ENCODE results near the gene CASS4.

DNA sequence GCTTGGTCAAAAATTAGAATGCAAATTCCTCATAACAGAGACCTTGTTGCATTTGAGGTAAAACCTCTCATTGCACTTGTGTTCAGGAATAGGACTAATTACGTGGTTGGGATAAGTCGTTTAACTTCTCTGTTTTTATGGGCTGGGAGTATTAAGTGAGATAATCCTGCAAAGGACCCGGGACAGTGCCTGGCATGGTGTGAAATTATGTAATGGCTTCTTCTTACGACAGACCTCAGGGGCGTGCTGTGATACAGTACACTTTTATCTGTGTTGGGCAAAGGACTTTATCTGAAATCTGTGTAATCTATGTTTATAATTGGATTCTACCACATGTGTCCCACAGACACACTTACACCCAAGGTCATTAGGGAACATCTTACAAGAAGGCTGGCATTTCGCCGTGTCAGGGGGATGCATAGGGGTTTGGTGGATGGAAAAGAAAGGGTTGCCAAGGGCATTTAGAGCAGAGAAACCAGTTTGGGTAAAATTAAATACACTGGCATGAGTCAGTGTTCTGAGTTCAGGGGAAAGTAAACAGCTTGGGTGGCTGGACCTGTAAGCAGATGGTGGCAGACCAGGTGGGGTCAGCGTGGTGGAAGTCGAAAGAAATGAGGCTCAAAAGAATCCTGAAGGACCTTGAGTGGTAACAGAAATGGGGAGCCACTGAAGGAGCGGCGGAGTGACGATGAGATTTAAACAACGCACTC is 39.2 kb downstream of the CASS4 start:
- no peak for TF ChIP-seq TP53 (CRISPR knock-in tag; IDR thresholded peaks at IDR 0.05)
- TF ChIP-seq, protein P1, sequence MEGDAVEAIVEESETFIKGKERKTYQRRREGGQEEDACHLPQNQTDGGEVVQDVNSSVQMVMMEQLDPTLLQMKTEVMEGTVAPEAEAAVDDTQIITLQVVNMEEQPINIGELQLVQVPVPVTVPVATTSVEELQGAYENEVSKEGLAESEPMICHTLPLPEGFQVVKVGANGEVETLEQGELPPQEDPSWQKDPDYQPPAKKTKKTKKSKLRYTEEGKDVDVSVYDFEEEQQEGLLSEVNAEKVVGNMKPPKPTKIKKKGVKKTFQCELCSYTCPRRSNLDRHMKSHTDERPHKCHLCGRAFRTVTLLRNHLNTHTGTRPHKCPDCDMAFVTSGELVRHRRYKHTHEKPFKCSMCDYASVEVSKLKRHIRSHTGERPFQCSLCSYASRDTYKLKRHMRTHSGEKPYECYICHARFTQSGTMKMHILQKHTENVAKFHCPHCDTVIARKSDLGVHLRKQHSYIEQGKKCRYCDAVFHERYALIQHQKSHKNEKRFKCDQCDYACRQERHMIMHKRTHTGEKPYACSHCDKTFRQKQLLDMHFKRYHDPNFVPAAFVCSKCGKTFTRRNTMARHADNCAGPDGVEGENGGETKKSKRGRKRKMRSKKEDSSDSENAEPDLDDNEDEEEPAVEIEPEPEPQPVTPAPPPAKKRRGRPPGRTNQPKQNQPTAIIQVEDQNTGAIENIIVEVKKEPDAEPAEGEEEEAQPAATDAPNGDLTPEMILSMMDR (IDR thresholded peaks at IDR 0.05) = no peak
- TF ChIP-seq MAFK (IDR thresholded peaks at IDR 0.05; ENCODE audit: partially characterized antibody) = no peak
- TF ChIP-seq SMC3 (IDR thresholded peaks at IDR 0.05) = no peak
- TF ChIP-seq SREBF2 (IDR thresholded peaks at IDR 0.05) = no peak
- no peak for TF ChIP-seq RCOR1 (IDR thresholded peaks at IDR 0.05; ENCODE audit: low read depth, low read length)
- no peak for TF ChIP-seq EP300 (IDR thresholded peaks at IDR 0.05)
- no peak for TF ChIP-seq POLR2A (IDR thresholded peaks at IDR 0.05; ENCODE audit: low read length)
- TF ChIP-seq CHD2 (IDR thresholded peaks at IDR 0.05; ENCODE audit: low read length, partially characterized antibody) = no peak
- TF ChIP-seq, protein P2, sequence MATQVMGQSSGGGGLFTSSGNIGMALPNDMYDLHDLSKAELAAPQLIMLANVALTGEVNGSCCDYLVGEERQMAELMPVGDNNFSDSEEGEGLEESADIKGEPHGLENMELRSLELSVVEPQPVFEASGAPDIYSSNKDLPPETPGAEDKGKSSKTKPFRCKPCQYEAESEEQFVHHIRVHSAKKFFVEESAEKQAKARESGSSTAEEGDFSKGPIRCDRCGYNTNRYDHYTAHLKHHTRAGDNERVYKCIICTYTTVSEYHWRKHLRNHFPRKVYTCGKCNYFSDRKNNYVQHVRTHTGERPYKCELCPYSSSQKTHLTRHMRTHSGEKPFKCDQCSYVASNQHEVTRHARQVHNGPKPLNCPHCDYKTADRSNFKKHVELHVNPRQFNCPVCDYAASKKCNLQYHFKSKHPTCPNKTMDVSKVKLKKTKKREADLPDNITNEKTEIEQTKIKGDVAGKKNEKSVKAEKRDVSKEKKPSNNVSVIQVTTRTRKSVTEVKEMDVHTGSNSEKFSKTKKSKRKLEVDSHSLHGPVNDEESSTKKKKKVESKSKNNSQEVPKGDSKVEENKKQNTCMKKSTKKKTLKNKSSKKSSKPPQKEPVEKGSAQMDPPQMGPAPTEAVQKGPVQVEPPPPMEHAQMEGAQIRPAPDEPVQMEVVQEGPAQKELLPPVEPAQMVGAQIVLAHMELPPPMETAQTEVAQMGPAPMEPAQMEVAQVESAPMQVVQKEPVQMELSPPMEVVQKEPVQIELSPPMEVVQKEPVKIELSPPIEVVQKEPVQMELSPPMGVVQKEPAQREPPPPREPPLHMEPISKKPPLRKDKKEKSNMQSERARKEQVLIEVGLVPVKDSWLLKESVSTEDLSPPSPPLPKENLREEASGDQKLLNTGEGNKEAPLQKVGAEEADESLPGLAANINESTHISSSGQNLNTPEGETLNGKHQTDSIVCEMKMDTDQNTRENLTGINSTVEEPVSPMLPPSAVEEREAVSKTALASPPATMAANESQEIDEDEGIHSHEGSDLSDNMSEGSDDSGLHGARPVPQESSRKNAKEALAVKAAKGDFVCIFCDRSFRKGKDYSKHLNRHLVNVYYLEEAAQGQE (IDR thresholded peaks at IDR 0.05) = no peak
- TF ChIP-seq, protein P3, sequence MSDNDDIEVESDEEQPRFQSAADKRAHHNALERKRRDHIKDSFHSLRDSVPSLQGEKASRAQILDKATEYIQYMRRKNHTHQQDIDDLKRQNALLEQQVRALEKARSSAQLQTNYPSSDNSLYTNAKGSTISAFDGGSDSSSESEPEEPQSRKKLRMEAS (IDR thresholded peaks at IDR 0.05) = no peak
- TF ChIP-seq NR3C1 (IDR thresholded peaks at IDR 0.05) = no peak
- no peak for TF ChIP-seq HOXB5 (CRISPR knock-in tag; IDR thresholded peaks at IDR 0.05)
- TF ChIP-seq CEBPB (IDR thresholded peaks at IDR 0.05) = no peak
